Measurements from ENCODE around the gene NR6A1. TPM values are rescaled to one million over a fixed set of nuclear protein-coding genes. Genes with fewer than 3 reads are reported as not detected.

The NR6A1 gene
- total RNA-seq, 1 donor, result 0.36 TPM

- Histone ChIP-seq H3K79me2 (ENCODE audit: insufficient read depth, low read length) (no peaks in the 10 kb centered on the region), H2AFZ (ENCODE audit: low read length) (no peak overlapping the region), H3K4me2 (ENCODE audit: insufficient read depth, low read length) (no peak overlapping the region), H3K9me3 (ENCODE audit: low read depth, low read length) (no peaks in the 10 kb centered on the region), H3K27me3 (ENCODE audit: insufficient read depth, low read length) (peaks cover 19% of the 10 kb centered on the region), H3K4me3 (ENCODE audit: insufficient read depth, low read length) (no peak overlapping the region), H4K20me1 (ENCODE audit: insufficient read depth, low read length) (no peaks in the 10 kb centered on the region), H3K4me1 (ENCODE audit: insufficient read depth, low read length) (no peaks in the 10 kb centered on the region), H3K27ac (ENCODE audit: low read depth, low read length) (no peak overlapping the region), H3K36me3 (ENCODE audit: insufficient read depth, low read length) (no peaks in the 10 kb centered on the region)
- no peak for TF ChIP-seq CTCF (IDR thresholded peaks at IDR 0.05; ENCODE audit: extremely low read depth, low read depth, low read length)
- DNase-seq (ENCODE audit: insufficient read length, low spot score, missing footprints), result no peak
These were observed 168.9 kb downstream of the NR6A1 start for GRCh38 chr9:124602204-124602603.

- no peak overlapping the region for H2AFZ ChIP-seq (ENCODE audit: low read length)
- no peak overlapping the region for H3K27ac ChIP-seq (ENCODE audit: low read depth, low read length)
- H3K36me3 ChIP-seq (ENCODE audit: insufficient read depth, low read length), result no peaks in the 10 kb centered on the region
- no peak for TF ChIP-seq CTCF (IDR thresholded peaks at IDR 0.05; ENCODE audit: extremely low read depth, low read depth, low read length)
- no peak for DNase-seq (ENCODE audit: insufficient read length, low spot score, missing footprints)
- H3K27me3 ChIP-seq (ENCODE audit: insufficient read depth, low read length), result peaks cover 20% of the 10 kb centered on the region
- no peaks in the 10 kb centered on the region for H3K4me1 ChIP-seq (ENCODE audit: insufficient read depth, low read length)
- H4K20me1 ChIP-seq (ENCODE audit: insufficient read depth, low read length), result no peaks in the 10 kb centered on the region
- no peaks in the 10 kb centered on the region for H3K9me3 ChIP-seq (ENCODE audit: low read depth, low read length)
- H3K4me2 ChIP-seq (ENCODE audit: insufficient read depth, low read length), result no peak overlapping the region
- H3K4me3 ChIP-seq (ENCODE audit: insufficient read depth, low read length), result no peak overlapping the region
- no peaks in the 10 kb centered on the region for H3K79me2 ChIP-seq (ENCODE audit: insufficient read depth, low read length)
These were observed 170.7 kb downstream of the NR6A1 start for GRCh38 chr9:124600407-124600806.

- Histone ChIP-seq H4K20me1 (ENCODE audit: insufficient read depth, low read length) (no peaks in the 10 kb centered on the region), H3K4me3 (ENCODE audit: insufficient read depth, low read length) (no peak overlapping the region), H3K79me2 (ENCODE audit: insufficient read depth, low read length) (no peaks in the 10 kb centered on the region), H3K9me3 (ENCODE audit: low read depth, low read length) (no peaks in the 10 kb centered on the region), H3K4me2 (ENCODE audit: insufficient read depth, low read length) (no peak overlapping the region), H3K27ac (ENCODE audit: low read depth, low read length) (no peak overlapping the region), H2AFZ (ENCODE audit: low read length) (no peak overlapping the region), H3K27me3 (ENCODE audit: insufficient read depth, low read length) (peaks cover 20% of the 10 kb centered on the region), H3K4me1 (ENCODE audit: insufficient read depth, low read length) (no peaks in the 10 kb centered on the region), H3K36me3 (ENCODE audit: insufficient read depth, low read length) (no peaks in the 10 kb centered on the region)
- TF ChIP-seq CTCF (IDR thresholded peaks at IDR 0.05; ENCODE audit: extremely low read depth, low read depth, low read length), result no peak
- DNase-seq (ENCODE audit: insufficient read length, low spot score, missing footprints), result no peak
These were observed 171.9 kb downstream of the NR6A1 start for GRCh38 chr9:124599121-124599795.

- no peak overlapping the region for H2AFZ ChIP-seq (ENCODE audit: low read length)
- H3K4me3 ChIP-seq (ENCODE audit: insufficient read depth, low read length), result no peak overlapping the region
- no peak for TF ChIP-seq CTCF (IDR thresholded peaks at IDR 0.05; ENCODE audit: extremely low read depth, low read depth, low read length)
- H3K36me3 ChIP-seq (ENCODE audit: insufficient read depth, low read length), result no peaks in the 10 kb centered on the region
- H3K27me3 ChIP-seq (ENCODE audit: insufficient read depth, low read length), result peaks cover 22% of the 10 kb centered on the region
- DNase-seq (ENCODE audit: insufficient read length, low spot score, missing footprints), result no peak
- H3K9me3 ChIP-seq (ENCODE audit: low read depth, low read length), result no peaks in the 10 kb centered on the region
- H3K27ac ChIP-seq (ENCODE audit: low read depth, low read length), result no peak overlapping the region
- no peaks in the 10 kb centered on the region for H3K4me1 ChIP-seq (ENCODE audit: insufficient read depth, low read length)
- no peaks in the 10 kb centered on the region for H4K20me1 ChIP-seq (ENCODE audit: insufficient read depth, low read length)
- no peaks in the 10 kb centered on the region for H3K79me2 ChIP-seq (ENCODE audit: insufficient read depth, low read length)
- no peak overlapping the region for H3K4me2 ChIP-seq (ENCODE audit: insufficient read depth, low read length)
These were observed 173.1 kb downstream of the NR6A1 start for GRCh38 chr9:124598048-124598447.

All from osteoblast (primary cell).